Uterus (tissue), 2 donors: ENCODE measurements around the gene PRPF40A.

Source experiments
- CTCF ChIP-seq, 4 experiments: fragments of 200-600 bp in 2 of 4; fragments of 450-650 bp in 2 of 4; sonication (generic) in 2 of 4; IDR thresholded peaks; one replicate each; pipeline ENCODE4 v1.5.1; 2016 to 2019; ENCODE audit warnings: antibody characterized with exemption in 4 of 4, mild to moderate bottlenecking in 2 of 4, moderate library complexity in 1 of 4
- POLR2A ChIP-seq, 2 donors: fragments of 450-650 bp; IDR thresholded peaks; one replicate each; pipeline ENCODE4 v1.6.1; 2016; ENCODE audit warnings: antibody characterized with exemption in 2 of 2, mild to moderate bottlenecking in 1 of 2, moderate library complexity in 1 of 2

- TF ChIP-seq CTCF (IDR thresholded peaks at IDR 0.05) (peak in 1 of 4 experiments; percentile 4), POLR2A (IDR thresholded peaks at IDR 0.05) (peak; percentile 81 to 86)
These were observed 1.0 kb upstream of the PRPF40A start, which contains the start of gene ARL6IP6 for GRCh38 chr2:152718076-152718908.
